Hepatocyte (in vitro differentiated cells): ENCODE results near the gene RPL35. TPM values are rescaled to one million over a fixed set of nuclear protein-coding genes. Genes with fewer than 3 reads are reported as not detected.

Source experiments
- DNase-seq: peaks from one replicate; pipeline ENCODE4 v3.0.0-alpha.2; 2016; ENCODE audit warnings: low spot score
- H2AFZ ChIP-seq: fragments of 200-600 bp; sonication (generic); 2 replicates; pipeline ENCODE4 v1.6.0; 2016; ENCODE audit warnings: antibody characterized with exemption, mild to moderate bottlenecking
- H3K27ac ChIP-seq: fragments of 200-600 bp; sonication (generic); 2 replicates; pipeline ENCODE4 v1.5.1; 2016; ENCODE audit warnings: mild to moderate bottlenecking
- H3K27me3 ChIP-seq: fragments of 200-600 bp; sonication (generic); 2 replicates; pipeline ENCODE4 v1.6.1; 2016
- H3K36me3 ChIP-seq: fragments of 200-600 bp; sonication (generic); replicated peaks from 2 replicates; pipeline ENCODE4 v1.5.1; 2016; ENCODE audit warnings: low read depth; ENCODE audit not compliant: insufficient read depth
- H3K4me1 ChIP-seq: fragments of 200-600 bp; sonication (generic); 2 replicates; pipeline ENCODE4 v1.5.1; 2016; ENCODE audit warnings: mild to moderate bottlenecking, moderate library complexity; ENCODE audit not compliant: insufficient read depth
- H3K4me2 ChIP-seq: fragments of 200-600 bp; sonication (generic); 2 replicates; pipeline ENCODE4 v1.6.0; 2016
- H3K4me3 ChIP-seq: fragments of 200-600 bp; sonication (generic); 2 replicates; pipeline ENCODE4 v1.5.1; 2016; ENCODE audit warnings: mild to moderate bottlenecking
- H3K79me2 ChIP-seq: fragments of 200-600 bp; sonication (generic); 2 replicates; pipeline ENCODE4 v1.6.0; 2017; ENCODE audit warnings: mild to moderate bottlenecking
- H3K9me2 ChIP-seq: fragments of 200-600 bp; sonication (generic); replicated peaks from 2 replicates; pipeline ENCODE4 v1.6.0; 2017; ENCODE audit warnings: mild to moderate bottlenecking; ENCODE audit not compliant: insufficient read depth
- H3K9me3 ChIP-seq: fragments of 200-600 bp; sonication (generic); 2 replicates; pipeline ENCODE4 v1.5.1; 2016; ENCODE audit warnings: low read depth, mild to moderate bottlenecking
- H4K20me1 ChIP-seq: fragments of 200-600 bp; sonication (generic); 2 replicates; pipeline ENCODE4 v1.6.0; 2016; ENCODE audit warnings: mild to moderate bottlenecking; ENCODE audit not compliant: insufficient read depth, poor library complexity, severe bottlenecking
- CTCF ChIP-seq: fragments of 200-600 bp; sonication (generic); IDR thresholded peaks from 2 replicates; pipeline ENCODE4 v1.5.1; 2016; ENCODE audit warnings: antibody characterized with exemption, mild to moderate bottlenecking; ENCODE audit not compliant: poor library complexity
- EZH2 ChIP-seq: fragments of 200-600 bp; sonication (generic); IDR thresholded peaks from 2 replicates; pipeline ENCODE4 v1.6.1; 2016; ENCODE audit warnings: antibody characterized with exemption, mild to moderate bottlenecking, borderline replicate concordance
- EZH2phosphoT487 ChIP-seq: fragments of 200-600 bp; sonication (generic); IDR thresholded peaks from one replicate; pipeline ENCODE4 v1.6.1; 2018; ENCODE audit warnings: antibody characterized with exemption, mild to moderate bottlenecking, low read depth, moderate library complexity; ENCODE audit not compliant: unreplicated experiment, severe bottlenecking
- WGBS: methylation state at CpG from one replicate; pipeline ENCODE4 v1.1.6; 2016; ENCODE audit warnings: low lambda C conversion rate; ENCODE audit errors: missing lambda C conversion rate; 5-methylcytosine and 5-hydroxymethylcytosine counted together
- polyA plus RNA-seq: library from polyadenylated mRNA; unstranded; fragments of >200 nt; fragmentation: Nextera tagmentation; extraction: Ambion mirVana; gene quantifications from 2 replicates; pipeline ENCODE4 v1.2.1, GENCODE V29; 2016
- total RNA-seq: library from RNA; depleted of rRNA; stranded (reverse); fragments of >200 nt; gene quantifications from 2 replicates; pipeline ENCODE4 v1.2.3, GENCODE V29; 2014

The RPL35 gene
- total and polyA plus RNA-seq, 2 experiments from 2014 or later, result 927 to 1,257 TPM

- WGBS, result 63% methylated on average over 13 of the region's 13 CpGs
- Histone ChIP-seq H3K36me3 (no peaks in the 10 kb centered on the region), H3K4me2 (peak overlapping the region; percentile 47), H3K4me3 (no peak overlapping the region), H4K20me1 (no peaks in the 10 kb centered on the region), H3K27me3 (no peaks in the 10 kb centered on the region), H3K4me1 (peaks cover 17% of the 10 kb centered on the region), H3K9me2 (no peaks in the 10 kb centered on the region), H3K9me3 (no peaks in the 10 kb centered on the region), H3K79me2 (no peaks in the 10 kb centered on the region), H3K27ac (peak overlapping the region; percentile 35), H2AFZ (no peak overlapping the region)
- TF ChIP-seq EZH2phosphoT487 (no peak), CTCF (no peak)
- peak; percentile 92 for DNase-seq
These were observed 26.7 kb downstream of the RPL35 start for GRCh38 chr9:124835026-124835557.

GRCh38 chr9:124834591-124834990 is 27.2 kb downstream of the RPL35 start:
- Histone ChIP-seq H2AFZ (no peak overlapping the region), H3K9me2 (no peaks in the 10 kb centered on the region), H3K79me2 (no peaks in the 10 kb centered on the region), H3K36me3 (no peaks in the 10 kb centered on the region), H3K4me2 (no peak overlapping the region), H3K4me1 (peaks cover 17% of the 10 kb centered on the region), H3K27me3 (no peaks in the 10 kb centered on the region), H4K20me1 (no peaks in the 10 kb centered on the region), H3K4me3 (no peak overlapping the region), H3K9me3 (no peaks in the 10 kb centered on the region), H3K27ac (peak overlapping the region; percentile 35)
- peak; percentile 39 for DNase-seq
- WGBS, result 65% methylated on average over 7 of the region's 7 CpGs
- TF ChIP-seq EZH2phosphoT487 (no peak), CTCF (no peak), EZH2 (no peak)

GRCh38 chr9:124831642-124832364 is 30.0 kb downstream of the RPL35 start:
- H3K4me3 ChIP-seq, result no peak overlapping the region
- peaks cover 6% of the 10 kb centered on the region for H3K27me3 ChIP-seq
- DNase-seq, result no peak
- H3K4me1 ChIP-seq, result peaks cover 17% of the 10 kb centered on the region
- TF ChIP-seq EZH2 (no peak), EZH2phosphoT487 (no peak), CTCF (no peak)
- no peak overlapping the region for H3K27ac ChIP-seq
- H2AFZ ChIP-seq, result no peak overlapping the region
- H3K36me3 ChIP-seq, result no peaks in the 10 kb centered on the region
- H3K9me3 ChIP-seq, result no peaks in the 10 kb centered on the region
- 91% methylated on average over 9 of the region's 9 CpGs for WGBS
- H3K79me2 ChIP-seq, result no peaks in the 10 kb centered on the region
- H3K4me2 ChIP-seq, result no peak overlapping the region
- H3K9me2 ChIP-seq, result no peaks in the 10 kb centered on the region
- H4K20me1 ChIP-seq, result no peaks in the 10 kb centered on the region
